GM12872 (cell line): ENCODE data around the gene PDE11A.

Experiments used
- TF ChIP-seq, protein P1 (sequence below): IDR thresholded peaks from 3 replicates; pipeline ENCODE4 v1.5.1; 2011; ENCODE audit warnings: low read depth, mild to moderate bottlenecking, low read length, moderate library complexity; ENCODE audit not compliant: insufficient read depth

PDE11A gene

DNA sequence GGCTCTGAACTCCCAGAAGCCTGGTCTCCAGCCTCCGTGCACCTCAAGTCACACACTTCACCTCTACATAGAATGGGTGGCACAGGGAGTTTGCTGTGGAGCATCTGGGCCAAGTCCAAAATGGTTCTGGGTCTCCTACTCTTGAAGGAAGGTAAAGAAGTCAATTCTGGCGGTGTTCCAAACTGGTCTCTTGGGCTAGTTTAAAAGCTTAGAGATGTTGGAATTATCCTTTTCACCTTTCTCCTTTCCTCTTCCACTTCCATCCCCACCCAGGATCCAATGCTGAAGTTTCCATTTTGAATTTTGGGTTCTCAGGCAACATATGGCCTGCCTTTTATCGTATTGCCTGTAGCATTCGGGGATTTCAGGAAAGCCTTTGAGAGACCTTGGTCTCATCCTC is 325.2 kb downstream of the PDE11A start:
- TF ChIP-seq, protein P1, sequence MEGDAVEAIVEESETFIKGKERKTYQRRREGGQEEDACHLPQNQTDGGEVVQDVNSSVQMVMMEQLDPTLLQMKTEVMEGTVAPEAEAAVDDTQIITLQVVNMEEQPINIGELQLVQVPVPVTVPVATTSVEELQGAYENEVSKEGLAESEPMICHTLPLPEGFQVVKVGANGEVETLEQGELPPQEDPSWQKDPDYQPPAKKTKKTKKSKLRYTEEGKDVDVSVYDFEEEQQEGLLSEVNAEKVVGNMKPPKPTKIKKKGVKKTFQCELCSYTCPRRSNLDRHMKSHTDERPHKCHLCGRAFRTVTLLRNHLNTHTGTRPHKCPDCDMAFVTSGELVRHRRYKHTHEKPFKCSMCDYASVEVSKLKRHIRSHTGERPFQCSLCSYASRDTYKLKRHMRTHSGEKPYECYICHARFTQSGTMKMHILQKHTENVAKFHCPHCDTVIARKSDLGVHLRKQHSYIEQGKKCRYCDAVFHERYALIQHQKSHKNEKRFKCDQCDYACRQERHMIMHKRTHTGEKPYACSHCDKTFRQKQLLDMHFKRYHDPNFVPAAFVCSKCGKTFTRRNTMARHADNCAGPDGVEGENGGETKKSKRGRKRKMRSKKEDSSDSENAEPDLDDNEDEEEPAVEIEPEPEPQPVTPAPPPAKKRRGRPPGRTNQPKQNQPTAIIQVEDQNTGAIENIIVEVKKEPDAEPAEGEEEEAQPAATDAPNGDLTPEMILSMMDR, result no peak

DNA sequence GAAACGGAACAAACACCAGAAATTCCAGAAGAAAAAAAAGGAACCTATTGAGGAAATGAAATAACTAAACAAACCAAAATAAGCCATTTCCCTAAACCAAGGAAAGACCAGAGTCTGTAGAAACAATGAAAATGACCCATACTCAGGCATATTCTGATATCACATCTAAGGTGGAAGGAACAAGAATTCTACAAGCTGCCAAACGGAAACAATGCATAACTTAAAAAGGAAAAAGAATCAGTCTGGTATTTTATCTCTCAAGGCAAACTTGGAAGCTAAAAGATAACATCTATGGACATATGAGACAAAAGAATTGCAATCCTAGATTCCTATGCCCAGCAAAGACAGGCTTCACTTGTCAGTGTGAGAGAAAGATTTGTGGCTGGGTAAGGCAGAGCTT is 326.2 kb downstream of the PDE11A start:
- TF ChIP-seq, protein P1, result no peak

DNA sequence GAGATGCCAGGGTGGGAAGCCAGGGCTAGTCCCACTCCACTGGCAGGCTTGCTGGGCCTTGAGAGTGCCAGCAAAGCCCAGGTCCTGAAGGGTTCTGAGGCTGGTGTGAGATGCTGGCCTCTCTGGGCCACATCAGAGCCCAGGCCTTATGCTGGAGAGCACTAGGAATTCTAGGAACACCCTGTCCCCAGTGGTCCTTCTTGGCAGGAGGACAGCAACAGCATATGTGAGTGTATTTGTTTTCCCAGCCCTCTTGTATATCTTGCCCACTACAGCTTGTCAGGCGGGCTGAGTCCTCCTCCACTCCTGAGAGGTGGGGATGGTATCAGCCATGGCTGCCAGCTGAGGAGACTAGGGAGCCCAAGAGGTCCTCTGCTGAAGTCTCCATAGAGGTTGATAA is 327.0 kb downstream of the PDE11A start:
- TF ChIP-seq, protein P1, result no peak

DNA sequence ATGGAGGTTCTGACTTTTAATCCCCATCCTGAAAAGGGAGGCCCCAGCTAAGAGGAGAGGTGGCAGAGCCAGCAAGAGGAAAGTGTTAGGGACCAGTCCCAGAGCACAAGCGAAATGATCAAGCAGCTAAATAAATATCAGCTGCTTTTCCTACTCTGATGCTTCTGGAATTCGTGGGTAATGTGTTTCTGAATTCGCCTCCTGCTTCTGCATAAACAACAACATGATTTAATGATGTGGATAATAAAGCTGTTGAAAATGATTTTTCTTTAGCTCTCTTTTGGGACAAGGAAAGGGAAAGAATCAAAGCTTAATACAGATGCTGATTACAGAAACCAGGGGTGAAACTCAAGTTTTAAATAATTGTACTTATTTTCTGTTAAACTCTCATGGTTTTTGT is 329.7 kb downstream of the PDE11A start:
- TF ChIP-seq, protein P1, result no peak

DNA sequence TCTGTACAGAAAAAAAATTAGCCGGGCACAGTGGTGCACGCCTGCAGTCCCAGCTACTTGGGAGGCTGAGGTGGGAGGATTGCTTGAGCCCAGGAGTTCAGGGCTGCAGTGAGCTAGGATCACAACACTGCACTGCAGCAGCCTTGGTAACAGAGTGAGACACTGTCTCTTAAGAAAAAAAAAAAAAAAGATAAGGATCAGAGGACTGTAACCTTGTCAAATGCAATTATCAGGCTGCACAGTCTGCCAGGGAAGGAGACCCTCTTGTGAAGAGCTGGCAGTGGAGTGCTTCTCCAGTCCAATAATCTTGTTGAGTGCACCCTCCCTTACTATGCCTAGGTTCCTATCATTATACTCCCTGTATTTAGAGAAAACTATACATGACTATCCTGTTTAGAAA is 330.7 kb downstream of the PDE11A start:
- TF ChIP-seq, protein P1, result no peak

DNA sequence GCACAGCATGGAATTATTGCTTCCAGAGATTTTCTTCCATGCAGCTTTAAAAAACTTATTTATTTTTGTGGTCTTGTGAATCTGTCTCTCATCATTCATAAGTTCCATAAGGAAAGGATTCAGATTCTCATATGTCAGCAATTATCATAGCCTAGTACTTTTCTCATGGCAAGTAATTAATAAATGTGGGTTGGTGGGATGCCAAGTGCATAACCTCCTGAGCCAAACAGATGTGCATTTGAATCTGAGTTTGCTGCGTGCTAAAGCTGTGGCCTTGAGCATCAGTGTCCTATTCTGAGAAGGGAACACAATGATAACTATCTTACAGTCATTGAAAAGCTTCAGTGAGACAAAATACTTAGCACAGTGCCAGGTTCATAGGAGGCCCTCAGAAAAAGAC is 331.9 kb downstream of the PDE11A start:
- TF ChIP-seq, protein P1, result no peak

DNA sequence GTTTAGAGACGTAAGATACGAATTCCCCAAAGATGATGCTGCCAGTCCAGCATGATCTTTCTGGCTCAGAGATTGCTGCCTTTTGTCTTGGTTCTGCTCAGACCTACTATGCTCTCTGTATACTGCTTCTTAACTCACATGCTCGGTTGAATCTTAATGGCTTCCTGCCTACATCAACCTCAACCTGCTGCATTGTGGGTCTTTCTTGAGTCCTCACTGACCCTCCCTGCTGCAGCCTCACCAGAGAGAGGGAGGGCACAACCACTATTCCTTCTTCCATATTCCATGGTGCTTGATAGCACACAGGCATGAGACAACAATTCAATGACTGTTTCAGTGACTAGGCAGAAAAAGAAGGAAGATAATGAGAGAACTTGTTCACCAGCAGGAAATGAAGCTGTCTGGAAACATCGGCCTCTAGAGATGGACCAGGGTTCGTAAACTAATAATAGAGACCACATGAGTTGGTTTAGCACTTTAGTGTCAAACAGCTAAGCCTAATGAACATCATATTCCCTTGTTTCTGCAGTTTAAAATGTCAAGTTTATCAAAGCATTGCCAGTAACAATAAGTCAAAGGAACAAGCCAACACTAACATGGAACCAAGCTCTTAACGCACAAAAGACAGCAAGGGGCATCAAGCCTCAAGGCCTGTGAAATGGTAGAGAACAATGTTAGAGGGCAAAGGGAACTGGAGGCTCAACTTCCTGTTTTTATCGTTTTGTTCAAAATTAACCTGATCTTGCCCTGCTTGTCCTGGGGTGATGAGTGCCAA is 333.9 kb downstream of the PDE11A start:
- TF ChIP-seq, protein P1, result no peak
